DOHH2 (cell line): ENCODE data around the gene TMEM161A.
A peak's percentile ranks its signal among the peaks of the same experiment; 100 is the strongest.

Experiments
- H3F3A ChIP-seq: fragments of 200-600 bp; sonication (generic), shearing (Covaris generic); 2 replicates; pipeline ENCODE4 v1.6.0; 2016; ENCODE audit warnings: antibody characterized with exemption, mild to moderate bottlenecking; ENCODE audit not compliant: control insufficient read depth, insufficient read depth
- H3K27ac ChIP-seq: fragments of 200-600 bp; sonication (generic); 2 replicates; pipeline ENCODE4 v1.5.1; 2014; ENCODE audit warnings: low read depth, mild to moderate bottlenecking, low read length, moderate library complexity
- H3K27me3 ChIP-seq: fragments of 200-600 bp; sonication (generic); 2 replicates; pipeline ENCODE4 v1.6.1; 2014; ENCODE audit warnings: mild to moderate bottlenecking, low read length, mixed read lengths; ENCODE audit not compliant: control insufficient read depth
- H3K36me3 ChIP-seq: fragments of 200-600 bp; sonication (generic); 2 replicates; pipeline ENCODE4 v1.6.1; 2014; ENCODE audit warnings: mild to moderate bottlenecking, low read length, moderate library complexity, mixed read lengths; ENCODE audit not compliant: control insufficient read depth
- H3K4me1 ChIP-seq: fragments of 200-600 bp; sonication (generic); 2 replicates; pipeline ENCODE4 v1.6.1; 2014; ENCODE audit warnings: mild to moderate bottlenecking, low read length, mixed read lengths; ENCODE audit not compliant: control insufficient read depth
- H3K4me2 ChIP-seq: fragments of 200-600 bp; sonication (generic); 2 replicates; pipeline ENCODE4 v1.6.0; 2014; ENCODE audit warnings: mild to moderate bottlenecking, low read length, moderate library complexity
- H3K4me3 ChIP-seq: fragments of 200-600 bp; sonication (generic); 2 replicates; pipeline ENCODE4 v1.5.1; 2014; ENCODE audit warnings: mild to moderate bottlenecking, low read length, mixed read lengths
- H3K79me2 ChIP-seq: fragments of 200-600 bp; sonication (generic); 2 replicates; pipeline ENCODE4 v1.6.1; 2014; ENCODE audit warnings: mild to moderate bottlenecking, low read length, mixed read lengths; ENCODE audit not compliant: control insufficient read depth
- H3K9me2 ChIP-seq: fragments of 200-600 bp; sonication (generic); replicated peaks from 2 replicates; pipeline ENCODE4 v1.6.1; 2014; ENCODE audit warnings: mild to moderate bottlenecking, low read length, mixed read lengths; ENCODE audit not compliant: control insufficient read depth
- H3K9me3 ChIP-seq: fragments of 200-600 bp; sonication (generic); 2 replicates; pipeline ENCODE4 v1.6.1; 2014; ENCODE audit warnings: antibody characterized with exemption, low read length, mixed read lengths; ENCODE audit not compliant: control insufficient read depth, insufficient read depth
- H4K20me1 ChIP-seq: fragments of 200-600 bp; sonication (generic); 2 replicates; pipeline ENCODE4 v1.6.0; 2014; ENCODE audit warnings: low read depth, mild to moderate bottlenecking, antibody characterized with exemption, low read length, moderate library complexity; ENCODE audit not compliant: control insufficient read depth, insufficient read depth
- CTCF ChIP-seq: fragments of 200-600 bp; sonication (generic); IDR thresholded peaks from one replicate; pipeline ENCODE4 v1.5.1; 2014; ENCODE audit warnings: antibody characterized with exemption, mild to moderate bottlenecking, low read depth, low read length; ENCODE audit not compliant: poor library complexity, severe bottlenecking
- EZH2phosphoT487 ChIP-seq: fragments of 200-600 bp; sonication (generic); IDR thresholded peaks from 2 replicates; pipeline ENCODE4 v1.6.1; 2017; ENCODE audit warnings: borderline replicate concordance, mild to moderate bottlenecking, antibody characterized with exemption, low read length, moderate library complexity, mixed read lengths

The TMEM161A gene

GRCh38 chr19:19138109-19138981 lies at the start of gene TMEM161A:
TMEM161A (minus strand) TSS chr19:19138478; CDS start chr19:19138428, 50 bp downstream.
- TF ChIP-seq CTCF: no peak
- no peak for TF ChIP-seq EZH2phosphoT487
- Histone ChIP-seq H3K4me2 (peak within 1 kb of the TSS; percentile 79), H3K27me3 (no peaks in the 10 kb centered on the region), H3F3A (peaks cover 24% of the 10 kb centered on the region), H4K20me1 (no peaks in the 10 kb centered on the region), H3K4me3 (peak within 1 kb of the TSS; percentile 75), H3K9me2 (no peaks in the 10 kb centered on the region), H3K9me3 (no peaks in the 10 kb centered on the region), H3K4me1 (peaks cover 40% of the 10 kb centered on the region), H3K79me2 (peaks cover 25% of the 10 kb centered on the region), H3K36me3 (0 out of 2 replicates have a peak, but pooled peaks cover 3% of the 10 kb centered on the region), H3K27ac (no peak within 1 kb of the TSS)

DNA sequence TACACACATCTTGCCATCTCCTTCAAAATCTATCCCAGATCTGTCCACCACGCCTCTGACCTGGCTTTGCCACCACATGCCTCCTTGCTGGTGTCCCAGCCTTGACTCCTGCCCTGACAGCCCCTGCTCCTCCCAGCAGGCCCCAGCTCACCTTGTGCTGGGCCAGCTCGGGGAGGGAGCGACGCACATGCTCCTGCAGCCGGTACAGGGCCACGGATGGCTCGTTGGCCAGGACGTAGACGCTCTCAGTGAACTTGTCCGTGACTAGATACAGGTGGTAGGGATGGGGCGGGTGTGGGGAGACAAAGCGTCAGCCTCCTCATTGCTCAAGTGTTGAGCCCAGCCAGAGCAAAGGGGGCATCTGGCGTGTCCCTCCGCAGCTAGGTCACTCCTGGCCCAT lies 48.5 kb upstream of the TMEM161A start:
- Histone ChIP-seq H3K27ac (peak overlapping the region; percentile 26; the same call in 1 of the 2 replicates), H3K79me2 (peaks cover 49% of the 10 kb centered on the region), H3K4me2 (0 out of 2 replicates have a peak overlapping the region, but pooled peaks have one; percentile 26), H3K36me3 (peaks cover 47% of the 10 kb centered on the region), H3K9me3 (peaks cover 5% of the 10 kb centered on the region), H3K4me1 (peaks cover 28% of the 10 kb centered on the region), H4K20me1 (no peaks in the 10 kb centered on the region), H3F3A (no peaks in the 10 kb centered on the region; the same call in 1 of the 2 replicates), H3K4me3 (peak overlapping the region; percentile 20; the same call in 1 of the 2 replicates), H3K27me3 (no peaks in the 10 kb centered on the region), H3K9me2 (no peaks in the 10 kb centered on the region)
- TF ChIP-seq CTCF (no peak), EZH2phosphoT487 (no peak)

DNA sequence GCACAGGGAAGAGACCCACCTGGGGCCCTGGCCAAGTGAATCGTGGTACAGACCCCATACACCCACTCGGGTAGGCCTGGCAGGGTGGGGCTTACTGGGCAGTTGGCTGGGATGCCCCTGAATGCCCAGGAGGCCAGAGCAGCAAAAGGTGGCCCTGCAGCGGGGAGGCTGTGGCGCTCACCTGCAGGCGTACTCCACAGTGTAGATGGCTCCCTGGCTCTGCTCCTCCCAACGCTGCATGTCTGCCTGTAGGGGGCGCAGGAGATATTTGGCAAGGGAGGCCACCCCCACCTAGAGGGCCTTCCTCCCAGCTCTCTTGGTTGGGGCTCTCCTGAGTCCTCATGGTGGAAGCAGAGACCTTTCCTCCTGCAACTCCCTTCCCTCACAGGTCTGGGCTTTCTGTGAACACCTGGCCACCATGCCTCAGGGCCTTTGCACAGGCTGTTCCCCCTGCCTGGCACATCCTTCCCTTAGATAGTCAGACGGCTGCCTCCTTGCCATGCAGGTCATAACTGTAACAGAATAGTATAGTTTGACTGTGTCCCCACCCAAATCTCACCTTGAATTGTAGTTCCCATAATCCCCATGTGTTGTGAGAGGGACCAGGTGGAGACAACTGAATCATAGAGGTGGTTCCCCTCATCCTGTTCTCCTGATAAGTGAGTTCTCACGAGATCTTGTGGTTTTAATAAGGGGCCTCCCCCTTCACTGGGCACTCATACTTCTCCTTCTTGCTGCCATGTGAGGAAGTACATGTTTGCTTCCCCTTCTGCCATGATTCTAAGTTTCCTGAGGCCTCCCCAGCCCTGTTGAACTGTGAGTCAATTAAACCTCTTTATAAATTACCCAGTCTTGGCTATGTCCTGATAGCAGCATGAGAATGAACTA lies 47.8 kb upstream of the TMEM161A start:
- Histone ChIP-seq H3K9me2 (no peaks in the 10 kb centered on the region), H3K79me2 (peaks cover 42% of the 10 kb centered on the region), H3K9me3 (peaks cover 5% of the 10 kb centered on the region), H3K4me2 (0 out of 2 replicates have a peak overlapping the region, but pooled peaks have one; percentile 26), H3K4me3 (no peak overlapping the region), H4K20me1 (no peaks in the 10 kb centered on the region), H3K27ac (peak overlapping the region; percentile 26; the same call in 1 of the 2 replicates), H3K27me3 (no peaks in the 10 kb centered on the region), H3K4me1 (peaks cover 26% of the 10 kb centered on the region), H3K36me3 (peaks cover 48% of the 10 kb centered on the region), H3F3A (peaks cover 5% of the 10 kb centered on the region; the same call in 1 of the 2 replicates)
- TF ChIP-seq CTCF (peak; percentile 92), EZH2phosphoT487 (no peak)
